GM19193 (cell line): ENCODE measurements around the gene KHSRP.

Experiments used
- POLR2A ChIP-seq: IDR thresholded peaks from 4 replicates; pipeline ENCODE4 v1.6.1; 2011; ENCODE audit not compliant: insufficient read depth, insufficient read length; ENCODE audit errors: extremely low read depth

Gene KHSRP

GRCh38 chr19:6429419-6430221 lies 5.0 kb upstream of the KHSRP start:
- TF ChIP-seq POLR2A = no peak

GRCh38 chr19:6427131-6427530 lies 2.5 kb upstream of the KHSRP start:
- TF ChIP-seq POLR2A = no peak

GRCh38 chr19:6425732-6426620 lies 1.4 kb upstream of the KHSRP start:
- TF ChIP-seq POLR2A = no peak

GRCh38 chr19:6424939-6425731 lies 524 bp upstream of the KHSRP start:
- TF ChIP-seq POLR2A = peak; percentile 59

DNA sequence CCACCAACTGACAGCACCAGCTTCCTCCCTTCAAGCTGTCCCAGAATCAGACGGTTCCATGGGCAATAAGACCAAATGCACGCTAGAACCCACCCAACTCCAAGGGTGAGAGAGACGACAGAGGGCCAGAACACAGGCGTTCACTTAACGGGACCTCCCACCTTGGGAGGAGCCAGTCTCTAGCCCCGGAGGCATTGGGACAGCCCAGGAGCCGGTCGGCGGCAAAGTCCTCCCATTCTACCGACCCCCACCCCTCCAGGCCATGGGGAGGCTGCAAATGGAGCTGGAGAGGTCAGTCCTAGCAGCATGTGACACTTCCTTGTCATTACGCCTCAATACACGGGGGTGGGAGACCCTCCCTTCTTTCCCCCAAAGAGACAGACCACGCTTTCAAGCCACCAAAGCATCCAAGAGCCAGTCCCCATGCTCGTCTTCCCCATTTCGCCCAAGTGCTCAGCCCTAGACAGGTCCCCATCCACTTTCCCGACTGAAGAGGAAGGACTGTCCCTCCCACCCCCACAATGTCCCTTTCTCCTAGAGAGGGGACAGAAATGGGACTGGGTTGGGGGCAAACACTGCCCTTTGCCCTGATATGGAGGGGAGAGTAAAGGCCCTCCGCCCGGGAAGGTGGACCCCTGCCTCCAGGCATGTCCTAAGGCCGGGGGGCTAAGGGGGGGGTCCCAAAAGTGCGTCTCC lies 964 bp downstream of the KHSRP start:
- TF ChIP-seq POLR2A = no peak

GRCh38 chr19:6421075-6422014 lies 3.3 kb downstream of the KHSRP start:
- TF ChIP-seq POLR2A = no peak

DNA sequence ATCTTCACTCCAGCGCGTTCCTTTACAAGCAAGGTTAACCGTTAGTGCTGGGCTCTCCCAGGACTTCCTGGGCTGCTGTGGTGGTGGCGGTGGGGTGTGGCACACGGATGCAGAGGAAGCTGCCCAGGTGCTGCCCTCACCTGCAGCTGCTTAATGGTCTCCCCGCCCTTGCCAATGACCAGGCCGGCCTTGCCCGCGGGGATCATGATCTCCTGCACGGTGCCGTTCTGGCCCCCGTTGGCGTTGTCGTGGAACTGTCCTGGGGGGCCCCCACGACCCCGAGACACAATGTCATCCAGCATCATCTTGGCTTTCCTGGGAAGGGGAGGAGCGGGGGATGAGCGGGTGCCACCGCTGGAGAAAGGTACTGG lies 6.1 kb downstream of the KHSRP start:
- TF ChIP-seq POLR2A = peak; percentile 15

- no peak for TF ChIP-seq POLR2A
These were observed 6.7 kb downstream of the KHSRP start for GRCh38 chr19:6417713-6418561.

DNA sequence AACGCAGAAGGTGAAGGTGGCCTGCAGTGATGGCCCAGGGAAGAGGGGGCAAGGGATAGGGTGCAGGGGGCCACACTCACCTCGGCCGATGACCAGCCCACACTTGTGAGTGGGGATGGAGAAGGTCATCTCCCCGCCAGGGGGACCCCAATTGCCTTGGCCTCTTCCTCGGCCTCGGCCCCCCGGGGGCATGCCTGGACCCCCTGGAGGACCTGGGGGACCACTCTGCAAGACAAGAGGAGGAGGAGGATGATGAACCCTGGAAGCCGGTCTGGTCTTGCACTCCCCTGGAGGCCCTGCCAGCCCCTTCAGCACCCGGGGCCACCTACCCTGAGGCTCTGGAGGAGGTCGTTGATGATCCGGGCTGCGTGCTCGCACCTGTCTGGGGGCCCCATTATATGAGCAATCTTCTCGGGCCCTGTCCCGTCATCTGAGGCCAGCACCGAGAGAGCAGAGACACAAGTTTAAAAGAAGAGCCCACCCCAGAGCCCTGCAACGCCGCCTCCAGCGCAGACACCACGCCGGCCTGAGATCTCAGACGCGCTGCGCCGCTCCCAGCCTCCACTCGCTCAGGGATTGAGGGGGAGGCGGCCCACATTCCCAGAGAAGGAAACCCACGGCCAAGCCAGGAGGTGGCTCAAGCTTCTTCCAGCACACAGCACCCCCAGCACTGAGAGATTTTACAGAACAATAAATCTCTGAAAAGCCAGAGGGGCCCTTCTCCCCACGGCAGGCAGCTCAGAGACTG lies 7.8 kb downstream of the KHSRP start:
- TF ChIP-seq POLR2A = no peak

DNA sequence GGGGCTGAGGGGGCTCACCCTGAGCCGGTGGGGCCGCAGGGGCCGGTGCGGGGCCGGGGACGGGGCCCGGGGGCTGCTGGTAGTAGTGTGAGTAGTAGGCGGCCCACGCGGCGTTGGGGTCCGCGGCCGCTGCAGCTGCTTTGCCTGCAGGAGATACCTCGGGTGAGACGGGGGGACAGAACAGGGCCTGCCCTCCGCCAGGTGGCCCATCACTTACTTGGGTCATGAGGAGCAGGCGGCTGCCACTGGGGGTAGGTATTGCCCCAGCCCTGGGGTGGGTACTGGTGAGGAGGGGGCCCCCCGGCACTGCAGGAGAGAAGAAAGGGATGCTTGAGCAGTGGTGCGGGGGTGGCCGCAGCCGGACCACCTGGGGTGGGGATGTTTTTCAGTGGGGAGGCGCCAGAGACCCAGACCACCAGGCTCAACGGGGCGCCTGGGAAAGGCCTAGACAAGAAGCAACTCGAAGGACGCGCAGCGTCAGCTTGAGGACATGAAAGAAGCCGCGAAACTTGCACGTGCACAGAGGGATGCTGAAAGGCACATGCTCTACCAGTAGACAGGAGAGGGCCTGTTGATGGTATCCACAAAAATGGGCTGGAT lies 8.9 kb downstream of the KHSRP start:
- TF ChIP-seq POLR2A = no peak

DNA sequence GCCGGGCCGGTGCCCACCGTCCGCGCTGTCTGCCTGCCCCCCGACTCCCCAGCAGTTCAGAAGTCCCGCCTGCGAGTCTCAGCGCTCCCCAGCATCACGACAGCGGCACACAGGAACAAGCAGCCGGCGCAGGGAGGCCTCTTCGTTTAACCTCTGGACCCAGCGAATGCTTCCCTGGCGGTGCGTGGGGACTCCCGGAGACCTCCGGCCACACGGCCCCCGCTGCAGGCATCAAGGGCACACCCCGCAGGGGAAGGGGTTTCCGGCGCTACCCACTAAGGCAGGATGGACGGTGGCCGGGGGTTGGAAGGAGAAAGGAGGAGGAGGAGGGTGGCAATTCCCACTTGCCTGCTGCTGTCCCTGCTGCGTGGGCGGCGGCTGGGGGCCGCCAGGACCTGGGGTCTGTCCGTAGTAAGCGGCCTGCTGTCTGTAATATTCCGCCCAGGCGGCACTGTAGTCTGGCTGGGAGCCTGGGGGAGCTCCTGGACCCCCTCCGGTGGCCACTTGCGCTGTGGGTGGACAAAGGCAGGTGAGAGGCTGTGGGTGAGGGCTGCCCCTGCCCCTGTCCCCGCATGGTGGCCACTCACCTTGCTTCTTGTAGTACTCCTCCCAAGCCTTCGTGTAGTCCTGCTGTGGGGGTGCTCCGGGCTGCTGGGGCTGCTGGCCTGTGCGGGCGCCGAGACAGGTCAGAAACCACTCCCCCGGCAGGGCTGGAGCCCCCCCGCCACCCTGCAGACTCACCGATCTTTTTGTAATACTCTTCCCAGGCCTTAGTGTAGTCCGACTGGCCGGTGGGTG lies 9.6 kb downstream of the KHSRP start:
- TF ChIP-seq POLR2A = no peak
